Left lung (tissue), 10 donors: ENCODE results near the gene TALDO1. TPM values are rescaled to one million over a fixed set of nuclear protein-coding genes. Genes with fewer than 3 reads are reported as not detected.
A peak's percentile ranks its signal among the peaks of the same experiment; 100 is the strongest.

Experiments used
- ATAC-seq: fragments of 200-7000 bp; cut with Tn5 transposase; one replicate; pipeline ENCODE4 v1.9.1; 2020; ENCODE audit warnings: moderate library complexity
- DNase-seq, 4 donors: peaks; one replicate each; pipeline ENCODE4 v3.0.0-alpha.2; 2013 to 2020
- H3K27ac ChIP-seq, 2 donors: fragments of 200-600 bp; sonication (generic) in 1 of 2; one replicate each; pipeline versions ENCODE4 v1.5.0 to v1.8.0; 2020 to 2021
- H3K27me3 ChIP-seq, 2 donors: fragments of 200-600 bp; sonication (generic) in 1 of 2; one replicate each; pipeline versions ENCODE4 v1.5.0 to v1.8.0; 2020 to 2021
- H3K36me3 ChIP-seq, 2 donors: fragments of 200-600 bp; sonication (generic) in 1 of 2; one replicate each; pipeline versions ENCODE4 v1.5.0 to v1.8.0; 2020 to 2021
- H3K4me1 ChIP-seq, 2 donors: fragments of 200-600 bp; one replicate each; pipeline ENCODE4 v1.8.0; 2021
- H3K4me3 ChIP-seq, 2 donors: fragments of 200-600 bp; sonication (generic) in 1 of 2; one replicate each; pipeline versions ENCODE4 v1.5.0 to v1.8.0; 2020 to 2021; ENCODE audit warnings: mild to moderate bottlenecking in 1 of 2
- H3K9me3 ChIP-seq, 2 donors: fragments of 200-600 bp; sonication (generic) in 1 of 2; one replicate each; pipeline versions ENCODE4 v1.5.0 to v1.8.0; 2020 to 2021
- CTCF ChIP-seq, 2 donors: fragments of 200-600 bp; sonication (generic) in 1 of 2; IDR thresholded peaks; one replicate each; pipeline versions ENCODE4 v1.5.0 to v1.8.0; 2021; ENCODE audit warnings: antibody characterized with exemption in 2 of 2
- intact Hi-C, 2 donors: fragments of 100-400 bp; cut with DNase I; formaldehyde crosslinking; loops; one replicate each; pipeline versions ENCODE4 v1.11.2 to v1.14.2; 2022
- polyA plus RNA-seq, 6 donors: library from polyadenylated mRNA; unstranded; fragments of 120-200 nt; gene quantifications; one replicate each; pipeline ENCODE4 v1.2.1, GENCODE V29; 2013; ENCODE audit not compliant: insufficient read length in 6 of 6
- total RNA-seq, 2 donors: library from RNA; stranded (reverse); fragmentation: NEBNext Ultra II Directional; extraction: Animal tissue kit (Norgen Biotek cat#: 25700); gene quantifications; one replicate each; pipeline ENCODE4 v1.2.1, GENCODE V29; 2021
- donor health status: DM: no; HTN: yes; CAD: no.
- donor health status: DM: no; HTN: no; CAD: no.

Gene TALDO1
- total and polyA plus RNA-seq, 8 donors, result 100 to 322 (median 119) TPM

DNA sequence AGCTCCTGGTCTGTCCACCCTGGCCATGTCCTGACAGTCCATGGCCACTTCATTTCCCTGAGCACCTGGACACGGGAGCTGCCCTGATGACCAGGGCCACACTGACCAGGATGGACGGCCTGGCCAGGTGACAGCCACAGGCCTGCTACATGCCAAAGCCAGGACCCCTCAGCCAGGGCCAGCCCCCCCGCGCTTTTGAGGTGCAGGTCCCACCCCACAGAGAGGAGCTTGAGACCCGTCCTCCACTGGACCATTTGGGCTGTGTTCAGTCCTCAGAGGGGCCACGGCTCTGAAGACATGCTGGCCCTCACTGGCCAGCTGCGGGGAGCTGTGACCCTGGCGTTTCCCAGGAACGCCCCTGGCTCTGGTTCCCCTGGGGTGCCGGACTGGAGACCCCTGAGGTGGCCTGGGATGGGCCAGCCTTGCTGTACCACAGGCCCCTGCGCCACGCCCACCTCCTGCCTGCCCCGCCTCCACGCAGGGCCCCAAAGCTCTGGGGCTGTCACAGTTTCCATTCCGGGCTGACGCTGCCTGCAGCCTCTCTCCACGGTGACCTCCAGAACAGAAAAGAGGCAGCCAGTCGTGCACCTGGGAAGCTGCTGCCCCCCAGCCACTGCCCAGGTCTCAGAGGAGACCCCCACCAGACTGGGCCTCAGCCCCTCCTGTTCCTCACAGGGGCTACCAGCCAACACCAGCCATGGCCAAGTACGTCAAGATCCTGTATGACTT, 23.1 kb upstream of the TALDO1 start:
- Histone ChIP-seq H3K4me3 (no peak overlapping the region), H3K27ac (no peak overlapping the region), H3K36me3 (peaks cover 0 to 12% of the 10 kb centered on the region in 2 donors), H3K9me3 (no peaks in the 10 kb centered on the region), H3K4me1 (peaks cover 3 to 65% of the 10 kb centered on the region in 2 donors), H3K27me3 (peaks cover 35 to 90% of the 10 kb centered on the region in 2 donors)
- intact Hi-C loops, result no loop called here
- no peak for TF ChIP-seq CTCF (IDR thresholded peaks at IDR 0.05)
- DNase-seq, result no peak
- no peak for ATAC-seq

GRCh38 chr11:724778-725386, 22.4 kb upstream of the TALDO1 start:
- TF ChIP-seq CTCF (IDR thresholded peaks at IDR 0.05), result no peak
- ATAC-seq, result no peak
- no peak for DNase-seq
- Histone ChIP-seq H3K27me3 (peaks cover 34 to 90% of the 10 kb centered on the region in 2 donors), H3K27ac (no peak overlapping the region), H3K9me3 (no peaks in the 10 kb centered on the region), H3K4me1 (peaks cover 3 to 71% of the 10 kb centered on the region in 2 donors), H3K36me3 (peaks cover 0 to 12% of the 10 kb centered on the region in 2 donors), H3K4me3 (no peak overlapping the region)
- intact Hi-C loops, result loop anchor here in 1 of 2 donors (5.0 kb wide), 1 partner anchor 63 kb away; no protein-coding TSS in a partner anchor

GRCh38 chr11:725624-726202, 21.6 kb upstream of the TALDO1 start:
- peaks cover 29 to 90% of the 10 kb centered on the region in 2 donors for H3K27me3 ChIP-seq
- H3K36me3 ChIP-seq, result peaks cover 0 to 12% of the 10 kb centered on the region in 2 donors
- intact Hi-C loops, result loop anchor here in 1 of 2 donors (5.0 kb wide), 1 partner anchor 63 kb away; no protein-coding TSS in a partner anchor
- no peaks in the 10 kb centered on the region for H3K9me3 ChIP-seq
- H3K4me1 ChIP-seq, result peaks cover 3 to 68% of the 10 kb centered on the region in 2 donors
- peak overlapping the region in 1 of 2 donors; percentile 33 for H3K4me3 ChIP-seq
- TF ChIP-seq CTCF (IDR thresholded peaks at IDR 0.05), result no peak
- no peak for ATAC-seq
- H3K27ac ChIP-seq, result peak overlapping the region in 1 of 2 donors; percentile 28
- DNase-seq, result no peak

- H3K27me3 ChIP-seq, result peaks cover 23 to 85% of the 10 kb centered on the region in 2 donors
- DNase-seq, result peak in 3 of 4 donors; percentile 54 to 93 (median 79)
Observed at GRCh38 chr11:726278-727220, 20.7 kb upstream of the TALDO1 start.

More at GRCh38 chr11:726278-727220, 20.7 kb upstream of the TALDO1 start:
- H3K4me3 ChIP-seq, result peak overlapping the region in 1 of 2 donors; percentile 33
- peaks cover 3 to 59% of the 10 kb centered on the region in 2 donors for H3K4me1 ChIP-seq
- no peak for TF ChIP-seq CTCF (IDR thresholded peaks at IDR 0.05)
- peaks cover 0 to 12% of the 10 kb centered on the region in 2 donors for H3K36me3 ChIP-seq
- intact Hi-C loops, result loop anchor here in 1 of 2 donors (5.0 kb wide), 1 partner anchor 64 kb away; no protein-coding TSS in a partner anchor
- no peak for ATAC-seq
- no peaks in the 10 kb centered on the region for H3K9me3 ChIP-seq
- peak overlapping the region in 1 of 2 donors; percentile 28 for H3K27ac ChIP-seq
